HG03280 (cell line): ENCODE results near the gene DCD.
A peak's percentile ranks its signal among the peaks of the same experiment; 100 is the strongest.

ENCODE experiments used
- ATAC-seq: cut with Tn5 transposase; IDR thresholded peaks from one replicate; pipeline ENCODE4 v1.9.1; 2021; ENCODE audit warnings: mild to moderate bottlenecking, moderate library complexity; ENCODE audit not compliant: unreplicated experiment

Gene DCD

DNA sequence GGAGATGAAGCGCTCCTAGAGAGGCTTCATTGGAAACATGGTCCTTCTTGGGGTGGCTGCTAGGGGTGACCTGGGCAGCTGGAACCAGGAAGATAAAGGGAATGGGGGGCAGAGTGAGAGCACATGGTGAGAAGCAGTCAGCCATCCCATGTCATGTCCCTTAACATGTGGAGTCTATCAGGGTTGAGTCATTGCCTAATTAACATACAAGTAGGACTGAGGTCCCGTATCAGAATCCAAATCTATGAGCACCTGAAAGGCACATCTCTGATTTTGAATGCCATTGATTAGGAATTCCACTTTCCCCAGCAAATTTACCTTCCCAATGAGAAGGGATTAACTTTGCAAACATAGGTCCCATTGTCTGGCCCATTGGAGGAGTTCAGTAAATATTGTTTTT is 39.4 kb downstream of the DCD start:
- no peak for ATAC-seq

DNA sequence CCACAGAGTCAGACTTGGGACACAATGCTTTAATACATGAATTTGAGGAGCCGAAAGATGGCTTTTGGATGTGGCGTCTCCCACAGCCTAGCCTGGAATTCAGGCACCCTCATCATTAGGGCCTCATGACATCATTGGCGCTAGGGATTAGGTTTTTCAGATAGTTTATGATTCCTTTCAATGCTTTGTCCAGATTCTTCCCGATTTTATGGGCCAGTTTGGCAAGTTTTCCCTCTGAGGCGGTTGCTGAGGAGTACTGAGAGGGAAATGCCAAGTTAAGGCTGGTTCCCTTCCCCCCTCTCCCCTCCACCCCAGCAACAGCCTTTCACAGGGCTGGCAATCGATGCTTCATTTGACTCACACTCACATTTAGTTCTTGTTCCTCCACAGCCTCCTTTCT is 40.0 kb downstream of the DCD start:
- no peak for ATAC-seq

- ATAC-seq, result no peak
Measured at GRCh38 chr12:54606556-54606955, 41.6 kb downstream of the DCD start.

GRCh38 chr12:54605138-54605970 is 42.8 kb downstream of the DCD start:
- ATAC-seq, result no peak

GRCh38 chr12:54604436-54604835 is 43.7 kb downstream of the DCD start:
- no peak for ATAC-seq

GRCh38 chr12:54603872-54604271 is 44.3 kb downstream of the DCD start:
- ATAC-seq, result no peak

- peak; percentile 86 for ATAC-seq
Measured at GRCh38 chr12:54603173-54603814, 44.9 kb downstream of the DCD start.

DNA sequence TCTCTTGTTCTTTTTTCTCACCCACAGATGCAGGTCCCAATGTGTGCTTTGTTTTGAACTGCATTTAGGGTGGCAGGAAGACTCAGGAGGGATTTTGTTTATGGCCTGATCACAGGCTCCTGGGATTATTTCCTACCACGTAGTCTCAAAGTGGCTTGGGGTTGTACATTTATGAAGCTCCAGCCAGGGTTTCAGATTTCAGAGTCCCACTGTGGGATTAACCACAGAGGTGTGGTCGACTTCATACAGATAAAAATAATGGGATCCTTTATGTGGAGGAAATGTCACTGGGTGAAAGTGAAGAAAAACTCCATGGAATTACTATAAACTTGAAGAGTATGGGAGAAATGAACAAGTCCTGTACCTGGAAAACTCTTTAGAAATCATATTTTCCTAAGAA is 45.5 kb downstream of the DCD start:
- ATAC-seq, result no peak

DNA sequence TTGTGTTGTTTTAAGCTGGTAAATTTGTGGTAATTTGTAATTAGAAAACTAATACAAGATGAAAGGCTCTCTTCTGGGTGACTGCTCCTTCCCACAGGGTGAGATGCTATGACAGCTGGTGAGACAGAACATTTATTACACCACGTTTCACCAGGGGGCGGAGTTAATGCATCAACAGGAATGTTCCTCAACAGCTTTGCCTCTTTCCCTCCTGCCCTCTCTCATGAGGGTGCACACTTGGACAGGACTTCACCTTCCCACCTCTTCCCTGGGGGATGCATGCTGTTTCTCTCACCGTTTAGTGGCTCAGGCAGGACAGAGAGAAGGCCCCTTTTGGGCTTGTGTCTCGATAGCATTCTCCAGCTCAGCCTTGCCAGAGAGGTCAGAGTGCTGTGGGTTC is 46.3 kb downstream of the DCD start:
- no peak for ATAC-seq

DNA sequence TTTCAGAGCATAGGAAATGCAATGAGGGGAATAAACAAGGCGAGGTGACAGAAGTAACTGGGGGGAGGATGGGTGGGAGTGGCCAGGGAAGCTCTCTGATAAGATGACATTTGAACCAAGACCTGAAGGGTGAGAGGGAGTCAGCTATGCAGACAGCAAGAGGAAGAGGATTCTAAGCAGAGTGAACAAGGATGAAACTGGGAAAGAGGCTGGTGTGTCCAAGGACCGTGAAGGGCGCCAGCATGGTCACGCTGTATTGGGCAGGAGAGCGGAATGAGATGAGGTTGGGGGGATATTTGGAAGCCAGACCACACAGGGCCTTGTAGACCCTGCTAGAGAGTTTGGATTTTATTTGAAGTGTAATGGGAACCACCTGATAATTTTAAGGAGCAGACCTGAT is 49.2 kb downstream of the DCD start:
- no peak for ATAC-seq

GRCh38 chr12:54596526-54596946 is 51.6 kb downstream of the DCD start:
- ATAC-seq, result no peak

DNA sequence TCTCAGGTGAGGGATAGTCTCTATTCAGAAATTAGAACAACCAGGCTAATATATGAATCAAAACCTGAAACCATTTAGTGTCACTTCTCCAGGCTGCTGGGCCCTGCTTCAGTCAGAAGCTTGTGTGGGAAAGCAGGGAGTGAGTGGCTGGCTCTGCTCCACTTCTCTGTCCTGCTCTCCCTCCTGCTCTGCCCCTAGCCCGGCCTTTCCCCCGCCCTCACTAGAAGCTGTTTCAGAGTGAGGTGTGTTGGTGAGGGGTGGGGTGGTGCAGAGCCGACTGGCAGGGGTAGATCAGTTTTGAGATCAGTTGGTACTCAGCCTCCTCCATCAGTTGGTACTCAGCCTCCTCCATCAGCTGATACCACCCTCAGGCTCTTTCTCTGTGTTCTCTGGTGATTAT is 52.7 kb downstream of the DCD start:
- no peak for ATAC-seq
